Coronary artery (tissue), 2 donors: ENCODE measurements around the gene GRIK4.

Source experiments
- DNase-seq: peaks from one replicate; pipeline ENCODE4 v3.0.0-alpha.2; 2017; ENCODE audit warnings: low spot score
- H3K27ac ChIP-seq, 2 donors: fragments of 200-600 bp; sonication (generic); one replicate each; pipeline ENCODE4 v1.5.1; 2016 to 2019
- H3K4me3 ChIP-seq: fragments of 200-600 bp; sonication (generic); 2 replicates; pipeline ENCODE4 v1.5.1; 2016; ENCODE audit warnings: mild to moderate bottlenecking, moderate library complexity
- TF ChIP-seq, protein P1 (sequence below): fragments of 200-600 bp; sonication (generic); IDR thresholded peaks from one replicate; pipeline ENCODE4 v1.5.1; 2019; ENCODE audit warnings: antibody characterized with exemption

Gene GRIK4

DNA sequence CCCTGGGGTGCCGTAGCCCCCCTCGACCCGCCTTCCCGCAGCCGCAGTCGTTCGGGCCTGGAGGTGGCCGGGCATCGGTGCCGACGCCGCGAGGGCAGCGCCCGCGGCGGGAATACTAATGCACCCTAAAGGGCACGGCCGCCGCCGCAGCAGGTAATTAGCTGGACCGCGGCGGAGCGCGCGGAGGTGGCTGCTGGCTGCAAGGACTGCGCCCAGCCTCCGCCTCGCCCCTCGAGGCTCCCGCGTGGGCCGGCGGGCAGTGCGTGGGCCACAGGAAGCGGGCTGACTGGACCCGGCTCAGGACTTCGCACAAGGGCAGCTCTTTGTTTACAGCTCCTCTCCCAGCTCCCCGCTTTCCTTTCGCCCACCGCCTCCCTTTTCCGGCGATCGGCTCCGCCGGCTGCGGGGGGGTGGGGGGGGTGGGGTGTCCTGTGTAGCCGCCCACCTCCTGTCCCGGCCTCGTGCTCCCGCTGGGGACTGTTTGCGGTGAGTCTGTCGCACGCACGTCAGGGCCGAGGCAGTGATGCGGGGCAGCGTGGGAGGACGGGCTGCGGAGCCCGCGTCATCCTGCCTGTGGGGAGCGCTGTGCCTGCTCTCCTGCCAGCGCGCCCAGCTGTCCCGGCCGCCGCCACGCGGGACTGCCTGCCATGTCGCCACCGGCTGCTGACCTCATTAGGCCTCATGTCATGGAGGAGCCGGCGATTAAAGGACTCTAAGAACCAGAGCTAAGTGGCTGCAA lies 53.2 kb downstream of the GRIK4 start:
- H3K27ac ChIP-seq: no peak overlapping the region

DNA sequence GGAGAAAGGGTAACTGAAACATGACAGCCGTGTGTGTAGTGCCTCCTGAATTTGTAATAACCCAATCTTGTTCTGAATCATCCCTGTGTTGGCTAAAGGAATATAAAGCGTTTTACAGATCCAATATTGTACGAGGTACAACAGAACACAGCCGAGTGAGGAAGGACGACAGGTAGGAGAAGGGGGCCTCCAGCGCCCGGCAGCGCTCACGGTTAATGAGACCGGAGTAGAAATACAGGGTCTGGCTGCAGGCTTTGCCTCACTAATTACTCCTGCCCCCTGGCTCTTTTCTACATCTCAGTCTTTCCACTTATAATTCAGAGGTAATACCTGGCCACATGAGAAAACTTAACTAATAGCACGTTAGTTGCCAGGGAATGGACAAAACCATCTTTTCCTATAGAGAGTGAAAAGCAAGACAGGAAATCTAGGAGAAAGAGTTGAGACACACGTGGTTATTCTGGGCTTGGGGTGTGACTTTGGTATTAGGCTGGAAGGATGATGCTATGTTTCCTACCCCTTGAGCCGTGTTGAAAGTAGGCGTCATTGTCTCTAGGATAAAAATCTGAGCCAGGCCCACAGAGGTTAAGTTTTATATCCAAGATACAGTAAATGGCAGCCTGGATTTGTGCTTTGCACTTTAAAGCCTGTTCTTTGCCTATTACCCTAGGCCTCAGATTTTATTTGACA lies 54.1 kb downstream of the GRIK4 start:
- TF ChIP-seq, protein P1, sequence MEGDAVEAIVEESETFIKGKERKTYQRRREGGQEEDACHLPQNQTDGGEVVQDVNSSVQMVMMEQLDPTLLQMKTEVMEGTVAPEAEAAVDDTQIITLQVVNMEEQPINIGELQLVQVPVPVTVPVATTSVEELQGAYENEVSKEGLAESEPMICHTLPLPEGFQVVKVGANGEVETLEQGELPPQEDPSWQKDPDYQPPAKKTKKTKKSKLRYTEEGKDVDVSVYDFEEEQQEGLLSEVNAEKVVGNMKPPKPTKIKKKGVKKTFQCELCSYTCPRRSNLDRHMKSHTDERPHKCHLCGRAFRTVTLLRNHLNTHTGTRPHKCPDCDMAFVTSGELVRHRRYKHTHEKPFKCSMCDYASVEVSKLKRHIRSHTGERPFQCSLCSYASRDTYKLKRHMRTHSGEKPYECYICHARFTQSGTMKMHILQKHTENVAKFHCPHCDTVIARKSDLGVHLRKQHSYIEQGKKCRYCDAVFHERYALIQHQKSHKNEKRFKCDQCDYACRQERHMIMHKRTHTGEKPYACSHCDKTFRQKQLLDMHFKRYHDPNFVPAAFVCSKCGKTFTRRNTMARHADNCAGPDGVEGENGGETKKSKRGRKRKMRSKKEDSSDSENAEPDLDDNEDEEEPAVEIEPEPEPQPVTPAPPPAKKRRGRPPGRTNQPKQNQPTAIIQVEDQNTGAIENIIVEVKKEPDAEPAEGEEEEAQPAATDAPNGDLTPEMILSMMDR: no peak
- no peak for DNase-seq
- H3K27ac ChIP-seq: no peak overlapping the region
- H3K4me3 ChIP-seq: peak overlapping the region; percentile 70

More for the DNA sequence above, 53.2 kb downstream of the GRIK4 start:
- TF ChIP-seq, protein P1: no peak
- DNase-seq: no peak
- H3K4me3 ChIP-seq: peak overlapping the region; percentile 70

DNA sequence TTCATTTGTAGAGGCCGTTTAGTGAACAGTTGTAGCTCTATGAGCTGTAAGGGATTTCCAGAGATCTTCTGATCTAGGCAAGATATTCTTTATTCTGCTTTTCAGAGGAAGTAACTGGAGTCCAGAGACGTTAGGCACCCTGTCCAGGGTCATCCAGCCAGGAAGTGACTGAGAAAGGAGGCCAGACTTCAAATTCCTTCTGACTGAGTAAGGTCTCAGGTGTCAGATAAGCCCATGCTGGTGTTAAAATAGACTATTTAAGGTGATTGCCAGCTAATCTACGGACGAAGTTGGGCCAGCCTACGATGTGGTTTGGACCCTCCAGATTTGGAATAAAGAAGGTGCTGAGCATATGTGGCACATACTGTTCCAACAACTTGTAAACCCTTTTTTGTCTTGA lies 54.6 kb downstream of the GRIK4 start:
- no peak for DNase-seq
- TF ChIP-seq, protein P1: no peak

DNA sequence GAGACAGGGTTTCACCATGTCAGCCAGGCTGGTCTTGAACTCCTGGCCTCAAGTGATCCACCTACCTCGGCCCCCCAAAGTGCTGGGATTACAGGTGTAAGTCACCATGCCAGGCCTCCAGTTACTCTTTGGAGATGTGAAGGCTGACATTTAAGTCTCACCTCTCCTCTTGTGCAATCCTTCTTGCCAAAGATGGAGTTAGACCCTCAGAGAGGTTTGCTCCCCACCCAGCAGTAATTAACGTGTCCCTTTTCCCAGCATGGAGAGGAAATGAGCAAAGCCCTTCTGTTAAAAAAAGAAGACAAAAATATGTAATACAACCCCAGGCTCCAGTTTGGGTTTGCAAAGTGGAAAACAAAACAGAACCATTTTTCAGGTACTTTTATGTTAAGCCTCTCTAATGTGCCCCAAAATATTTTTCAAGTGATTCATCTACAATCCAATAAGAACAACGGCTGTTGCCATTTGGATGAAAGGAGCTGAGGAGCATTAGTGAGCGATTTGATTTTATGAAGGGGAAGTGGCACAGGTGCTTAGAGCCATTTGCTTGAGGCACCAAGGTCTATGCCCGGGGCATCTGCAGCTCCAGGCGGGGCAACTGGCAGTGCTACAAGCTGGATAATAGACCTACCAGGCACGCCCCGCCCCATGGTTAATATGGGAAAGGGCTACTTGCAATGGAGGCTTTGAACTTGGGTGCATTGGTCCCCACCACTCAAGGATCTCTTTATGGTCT lies 57.2 kb downstream of the GRIK4 start:
- no peak for DNase-seq
- H3K27ac ChIP-seq: no peak overlapping the region
- TF ChIP-seq, protein P1: no peak
- no peak overlapping the region for H3K4me3 ChIP-seq

More for the DNA sequence above, 54.6 kb downstream of the GRIK4 start:
- Histone ChIP-seq H3K27ac (no peak overlapping the region), H3K4me3 (no peak overlapping the region)

DNA sequence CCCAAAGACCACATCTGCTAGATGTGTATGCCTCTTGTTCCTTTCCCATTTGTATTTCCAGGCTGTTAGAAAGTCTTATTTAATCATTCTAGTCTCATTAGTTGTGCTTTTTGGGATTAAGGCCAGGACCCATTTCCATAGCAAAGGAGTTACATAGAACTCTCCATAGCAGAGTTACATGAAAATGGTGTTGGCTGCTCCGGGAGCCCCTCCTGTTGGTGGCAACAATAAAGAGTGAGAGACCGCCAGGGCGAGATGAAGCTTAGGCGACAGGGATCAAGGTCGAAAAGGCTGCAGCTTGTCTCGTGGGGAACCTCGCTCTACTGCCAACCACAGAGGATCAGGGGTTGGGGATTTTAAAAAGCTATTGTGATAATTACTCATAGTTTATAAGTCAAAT lies 58.3 kb downstream of the GRIK4 start:
- H3K4me3 ChIP-seq: no peak overlapping the region
- TF ChIP-seq, protein P1: no peak
- no peak overlapping the region for H3K27ac ChIP-seq
- DNase-seq: no peak

DNA sequence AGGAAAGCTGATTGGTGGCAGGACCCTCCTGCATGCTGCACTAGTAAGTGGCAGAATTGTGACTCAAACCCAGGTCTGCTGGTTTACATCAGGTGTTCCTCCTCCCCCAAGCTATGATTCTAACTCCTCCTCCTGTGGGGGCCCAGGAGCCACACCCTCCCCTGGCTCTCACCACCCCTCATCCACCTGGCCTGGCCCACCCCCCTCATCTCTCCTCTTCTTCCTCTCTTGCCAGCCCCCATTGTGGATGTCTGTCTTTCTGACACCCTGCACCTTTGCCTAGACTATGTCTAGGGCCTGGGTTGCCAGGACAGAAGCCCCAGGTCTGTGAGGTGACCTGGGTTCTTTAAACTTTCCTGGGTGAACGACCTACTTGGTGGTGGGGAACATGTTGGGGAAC lies 59.9 kb downstream of the GRIK4 start:
- TF ChIP-seq, protein P1: no peak
- DNase-seq: no peak

More for the DNA sequence above, 59.9 kb downstream of the GRIK4 start:
- no peak overlapping the region for H3K4me3 ChIP-seq
- no peak overlapping the region for H3K27ac ChIP-seq
